Glomerular endothelial cell (primary cell): ENCODE data around the gene FBXL20. TPM values are rescaled to one million over a fixed set of nuclear protein-coding genes. Genes with fewer than 3 reads are reported as not detected.
"Not testable (repeated sequence)": the region's sequence is repeated elsewhere in the genome, so short reads cannot be mapped to it uniquely, and the experiment has no call there.

Experiments
- DNase-seq: peaks from one replicate; pipeline ENCODE4 v3.0.0-alpha.2; 2011; ENCODE audit warnings: low read depth, low spot score; ENCODE audit errors: extremely low read depth
- total RNA-seq: library from RNA; depleted of rRNA; stranded (reverse); fragments of >200 nt; gene quantifications from 2 replicates; pipeline ENCODE4 v1.2.3, GENCODE V29; 2015

Gene FBXL20, protein sequence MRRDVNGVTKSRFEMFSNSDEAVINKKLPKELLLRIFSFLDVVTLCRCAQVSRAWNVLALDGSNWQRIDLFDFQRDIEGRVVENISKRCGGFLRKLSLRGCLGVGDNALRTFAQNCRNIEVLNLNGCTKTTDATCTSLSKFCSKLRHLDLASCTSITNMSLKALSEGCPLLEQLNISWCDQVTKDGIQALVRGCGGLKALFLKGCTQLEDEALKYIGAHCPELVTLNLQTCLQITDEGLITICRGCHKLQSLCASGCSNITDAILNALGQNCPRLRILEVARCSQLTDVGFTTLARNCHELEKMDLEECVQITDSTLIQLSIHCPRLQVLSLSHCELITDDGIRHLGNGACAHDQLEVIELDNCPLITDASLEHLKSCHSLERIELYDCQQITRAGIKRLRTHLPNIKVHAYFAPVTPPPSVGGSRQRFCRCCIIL
- 11.5 and 14.0 TPM in 2 replicates for total RNA-seq

DNA sequence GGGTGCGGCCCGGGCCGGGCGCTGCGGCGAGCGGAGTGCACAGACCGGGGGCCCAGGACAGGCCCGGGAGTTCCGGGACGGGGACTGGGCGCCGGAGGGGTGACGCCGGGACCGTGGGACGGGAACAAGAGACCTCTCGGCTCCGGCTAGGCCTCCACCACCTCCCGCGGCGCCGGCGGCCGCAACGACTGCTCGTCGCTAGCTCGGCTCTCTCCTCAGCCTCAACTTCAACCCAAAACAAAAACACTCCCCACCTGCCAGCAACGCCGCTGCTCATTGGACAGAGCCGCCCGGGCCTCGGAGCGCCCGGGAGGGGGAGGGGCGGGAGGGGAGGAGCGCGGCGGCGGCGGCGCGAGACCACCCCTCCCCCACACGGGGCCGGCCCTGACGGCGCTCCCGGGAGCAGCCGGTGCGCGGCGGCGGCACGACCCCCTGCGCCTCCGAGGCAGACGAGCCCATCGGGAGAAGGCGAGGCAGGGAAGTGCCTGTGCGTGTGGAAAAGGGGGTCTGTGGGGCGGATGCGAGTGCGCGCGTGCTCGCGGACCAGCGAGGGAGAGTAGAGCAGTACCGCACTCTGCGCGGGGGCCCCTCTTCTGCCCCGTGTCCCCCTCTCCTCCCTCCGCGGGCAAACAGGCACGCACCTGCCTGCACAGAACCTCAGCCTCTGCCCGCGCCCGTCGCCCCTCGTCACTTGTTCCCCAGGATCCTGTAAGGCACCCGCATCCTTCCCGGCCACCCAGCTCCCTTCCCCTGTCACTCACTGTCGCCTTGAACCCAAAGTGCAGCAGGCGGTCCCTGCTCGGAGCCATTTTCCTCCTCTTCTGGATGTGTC lies at the start of gene FBXL20:
Gene FBXL20 (minus strand): TSS at position 215 of the 832 bp plus-strand sequence. CDS start 224 bp downstream, outside the sequence.
- DNase-seq: no peak

DNA sequence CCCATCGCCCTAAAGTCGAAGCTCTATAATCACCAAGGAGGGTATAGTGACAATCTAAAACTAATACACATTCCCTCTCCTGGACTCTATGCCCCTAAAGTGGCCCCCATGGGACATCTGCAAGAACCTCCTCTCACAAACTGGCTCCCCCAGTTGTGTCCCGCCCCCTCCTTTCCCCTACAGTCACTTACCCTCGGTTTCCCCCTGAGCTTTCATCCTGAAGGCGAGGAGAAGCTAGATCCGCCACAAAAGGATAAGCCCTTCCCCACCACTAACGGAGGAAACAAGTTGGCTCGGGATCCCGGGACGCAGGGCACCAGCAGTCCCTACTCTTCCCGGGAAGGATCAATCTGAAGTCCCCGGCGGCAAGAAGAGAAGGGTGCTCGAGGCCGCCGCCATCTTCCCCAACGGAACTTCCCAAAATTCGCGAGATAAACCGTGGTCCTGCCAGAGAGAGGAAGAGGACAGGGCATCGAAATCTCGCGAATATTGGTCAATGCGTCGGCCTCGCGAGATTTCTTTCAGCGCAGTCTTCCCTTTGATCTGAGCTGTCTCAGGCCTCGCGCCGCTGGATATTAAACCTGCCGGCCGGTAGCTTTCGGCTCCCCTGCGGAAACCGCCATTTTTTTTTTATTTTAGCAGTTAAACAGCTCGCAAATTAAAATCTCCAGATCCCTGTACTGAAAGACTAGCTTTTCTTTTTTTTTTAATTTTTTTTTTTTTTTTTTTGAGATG lies 49.6 kb upstream of the FBXL20 start, which contains the start of gene MED1:
Gene MED1 (minus strand): TSS at position 417 of the 735 bp plus-strand sequence. CDS start 201 bp downstream, at position 216.
- DNase-seq: peak; percentile 96

DNA sequence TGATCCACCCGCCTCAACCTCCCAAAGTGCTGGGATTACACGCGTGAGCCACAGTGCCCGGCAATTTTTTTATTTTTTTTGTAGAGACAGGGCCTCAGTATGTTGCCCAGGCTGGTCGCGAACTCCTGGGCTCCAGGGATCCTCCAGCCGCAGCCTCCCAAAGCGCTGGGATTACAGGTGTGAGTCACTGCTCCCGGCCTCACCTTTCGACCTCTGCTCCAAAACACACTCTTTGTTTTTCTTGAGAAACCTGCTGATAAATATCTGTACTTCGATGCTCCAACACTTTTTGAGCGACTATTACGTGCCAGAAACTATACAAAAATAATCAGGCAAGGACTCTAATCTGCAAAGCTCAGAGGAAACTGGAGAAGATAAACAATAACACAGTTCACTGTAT lies 48.6 kb upstream of the FBXL20 start:
- no peak for DNase-seq

DNA sequence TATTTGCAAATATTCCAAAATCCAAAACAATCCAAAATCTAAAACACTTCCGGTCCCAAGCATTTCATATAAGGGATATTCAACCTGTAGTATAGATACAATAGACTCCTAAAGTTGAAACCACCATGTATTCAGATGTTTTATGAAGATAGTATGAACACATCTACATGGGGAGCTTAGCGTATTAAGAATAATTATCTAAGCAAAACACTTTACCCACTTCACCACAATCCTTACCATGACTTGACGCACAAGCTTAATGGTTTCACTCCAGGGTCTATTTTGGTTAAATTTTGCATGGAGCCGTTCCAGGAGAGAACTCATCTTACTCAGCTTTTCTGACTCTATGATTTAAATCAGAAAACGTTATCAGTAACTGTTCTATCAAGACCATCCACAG lies 46.1 kb upstream of the FBXL20 start:
- no peak for DNase-seq

DNA sequence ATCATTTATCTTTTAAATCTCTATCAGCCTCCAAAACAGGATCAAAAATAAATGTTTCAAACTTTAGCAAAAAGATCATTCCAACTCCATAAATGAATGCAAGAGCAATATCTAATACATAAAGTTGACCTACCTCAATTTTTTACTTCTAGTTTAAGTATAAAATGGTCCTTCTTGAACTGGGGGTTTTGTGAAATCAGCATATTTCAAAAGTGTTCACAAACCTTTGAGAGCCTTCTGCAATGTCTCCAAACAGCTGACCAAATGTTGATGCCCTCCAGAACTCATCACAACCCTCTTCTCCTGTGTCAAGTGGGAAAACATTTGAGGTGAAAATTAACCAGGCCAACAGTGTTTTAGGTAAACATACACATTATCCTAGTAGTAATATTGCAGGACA lies 41.9 kb upstream of the FBXL20 start:
- no peak for DNase-seq

DNA sequence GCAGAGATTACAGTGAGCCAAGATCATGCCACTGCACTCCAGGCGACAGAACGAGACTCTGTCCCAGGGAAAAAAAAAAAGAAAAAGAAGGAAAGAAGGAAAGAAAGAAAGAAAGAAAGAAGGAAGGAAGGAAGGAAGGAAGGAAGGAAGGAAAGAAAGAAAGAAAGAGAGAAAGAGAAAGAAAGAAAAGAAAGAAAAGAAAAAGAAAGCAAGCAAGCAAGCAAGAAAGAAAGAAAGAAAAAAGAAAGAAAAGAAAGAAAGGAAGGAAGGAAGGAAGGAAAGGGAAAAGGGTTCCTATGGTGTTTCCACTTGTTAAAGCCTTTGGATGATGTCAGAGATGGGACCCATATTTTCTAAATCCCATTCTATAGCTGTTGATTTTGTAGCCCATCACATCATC lies 38.4 kb upstream of the FBXL20 start:
- not testable (repeated sequence) for DNase-seq

DNA sequence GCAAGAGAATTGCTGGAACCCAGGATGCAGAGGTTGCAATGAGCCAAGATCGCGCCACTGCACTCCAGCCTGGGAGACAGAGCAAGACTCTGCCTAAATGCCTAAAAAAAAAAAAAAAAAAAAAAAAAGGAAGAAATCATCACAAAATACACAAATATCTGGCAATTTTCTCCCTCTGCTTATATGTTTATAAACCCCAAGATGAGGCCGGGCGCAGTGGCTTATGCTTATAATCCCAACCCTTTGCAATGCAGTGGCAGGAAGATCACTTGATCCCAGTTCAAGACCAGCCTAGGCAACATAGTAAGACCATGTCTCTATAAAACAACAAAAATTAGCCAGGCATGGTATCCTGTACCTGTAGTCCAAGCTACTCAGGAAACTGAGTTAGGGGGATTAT lies 28.2 kb upstream of the FBXL20 start:
- DNase-seq: no peak

DNA sequence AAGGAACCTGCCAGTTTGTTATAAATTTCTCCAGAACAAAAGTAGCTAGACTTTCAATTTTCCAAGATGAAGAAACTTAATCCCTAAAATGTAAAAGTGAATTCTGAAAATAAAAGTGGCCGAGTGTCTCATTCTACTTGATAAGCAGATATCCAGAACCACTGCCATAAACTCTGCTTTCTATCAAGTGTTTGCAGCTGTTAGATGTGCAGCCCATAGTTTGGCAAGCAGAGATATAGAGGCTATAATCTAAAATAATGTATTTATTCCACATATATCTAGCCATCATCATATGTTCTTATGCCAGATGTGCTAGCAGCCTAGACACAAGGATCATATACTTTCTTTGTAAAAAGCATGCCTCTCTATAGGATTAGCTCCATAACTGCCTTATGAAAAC lies 14.7 kb upstream of the FBXL20 start:
- DNase-seq: no peak

DNA sequence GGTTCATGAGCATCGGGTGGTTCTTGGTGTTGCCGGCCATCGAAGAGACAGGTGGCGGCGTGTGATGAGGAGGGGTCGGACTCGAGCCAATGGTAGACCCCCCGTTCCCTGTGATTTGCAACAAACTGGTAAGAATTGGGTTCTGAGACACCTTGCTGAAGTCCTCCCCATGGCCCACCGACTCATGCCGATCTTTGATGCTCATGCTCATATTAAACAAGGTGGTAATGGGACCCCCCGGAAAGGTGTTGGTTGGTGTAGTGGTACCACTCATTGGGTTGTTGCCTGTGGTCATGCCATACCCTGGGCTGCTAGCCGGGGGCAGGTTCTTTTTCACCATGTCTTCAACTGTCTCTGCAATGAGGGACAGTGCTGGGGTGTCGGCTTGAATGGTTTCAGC lies 8.9 kb upstream of the FBXL20 start:
- no peak for DNase-seq

DNA sequence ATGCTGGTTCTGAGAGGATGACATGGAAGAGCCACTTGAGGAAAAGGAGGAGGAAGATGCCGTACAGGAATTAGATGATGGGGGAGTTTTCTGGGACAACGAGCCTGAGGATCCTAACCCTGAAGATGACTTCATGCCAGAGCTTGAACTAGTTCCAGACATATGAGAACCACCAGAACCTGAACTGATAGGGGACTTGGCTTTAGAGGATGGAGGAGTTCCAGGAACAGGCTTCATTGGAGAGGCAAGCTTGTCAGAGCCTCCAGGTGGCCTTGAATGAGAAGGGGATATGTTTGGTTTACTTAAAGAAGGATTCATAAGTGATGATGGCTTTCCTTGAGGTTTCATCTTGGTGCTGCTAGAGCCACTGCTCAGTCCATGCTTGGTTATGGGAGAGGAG lies 6.9 kb upstream of the FBXL20 start:
- DNase-seq: no peak

DNA sequence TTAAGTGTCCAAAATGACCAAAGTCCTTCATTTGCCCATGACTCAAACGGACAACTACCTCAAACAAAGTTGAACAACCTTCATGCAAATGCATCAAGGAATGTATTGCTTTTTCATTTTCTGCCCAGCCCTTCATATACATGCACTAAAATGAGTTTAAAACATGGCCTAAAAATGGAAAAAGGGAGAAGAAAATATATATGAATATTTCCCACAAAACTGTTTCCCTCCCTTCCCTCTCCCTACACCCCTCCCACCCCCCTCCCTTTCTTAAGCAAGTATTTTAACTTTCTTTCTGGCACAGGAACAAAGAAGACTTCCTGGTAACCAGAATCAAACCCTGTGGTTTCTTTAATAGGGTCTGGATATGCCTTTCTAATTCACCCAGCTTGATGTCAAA lies 5.5 kb upstream of the FBXL20 start:
- DNase-seq: no peak

DNA sequence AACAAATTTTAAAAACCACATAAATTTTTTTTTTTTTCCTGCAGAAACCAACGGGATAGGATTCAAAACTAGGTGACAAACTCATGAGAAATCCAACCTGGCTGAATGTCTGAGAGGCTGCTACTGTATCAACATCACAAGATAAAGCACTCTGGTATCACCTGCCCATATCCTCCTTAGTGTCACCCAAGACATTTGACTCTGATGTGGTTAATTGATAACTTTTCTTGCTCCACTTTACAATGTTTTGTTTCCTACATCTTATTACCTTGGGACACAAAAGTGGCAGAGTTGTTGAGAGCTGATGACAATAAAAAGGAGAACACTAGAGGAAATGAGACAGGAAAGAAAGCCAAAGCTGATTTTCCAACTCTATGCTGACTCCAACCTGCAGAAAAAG lies 4.0 kb upstream of the FBXL20 start:
- no peak for DNase-seq

DNA sequence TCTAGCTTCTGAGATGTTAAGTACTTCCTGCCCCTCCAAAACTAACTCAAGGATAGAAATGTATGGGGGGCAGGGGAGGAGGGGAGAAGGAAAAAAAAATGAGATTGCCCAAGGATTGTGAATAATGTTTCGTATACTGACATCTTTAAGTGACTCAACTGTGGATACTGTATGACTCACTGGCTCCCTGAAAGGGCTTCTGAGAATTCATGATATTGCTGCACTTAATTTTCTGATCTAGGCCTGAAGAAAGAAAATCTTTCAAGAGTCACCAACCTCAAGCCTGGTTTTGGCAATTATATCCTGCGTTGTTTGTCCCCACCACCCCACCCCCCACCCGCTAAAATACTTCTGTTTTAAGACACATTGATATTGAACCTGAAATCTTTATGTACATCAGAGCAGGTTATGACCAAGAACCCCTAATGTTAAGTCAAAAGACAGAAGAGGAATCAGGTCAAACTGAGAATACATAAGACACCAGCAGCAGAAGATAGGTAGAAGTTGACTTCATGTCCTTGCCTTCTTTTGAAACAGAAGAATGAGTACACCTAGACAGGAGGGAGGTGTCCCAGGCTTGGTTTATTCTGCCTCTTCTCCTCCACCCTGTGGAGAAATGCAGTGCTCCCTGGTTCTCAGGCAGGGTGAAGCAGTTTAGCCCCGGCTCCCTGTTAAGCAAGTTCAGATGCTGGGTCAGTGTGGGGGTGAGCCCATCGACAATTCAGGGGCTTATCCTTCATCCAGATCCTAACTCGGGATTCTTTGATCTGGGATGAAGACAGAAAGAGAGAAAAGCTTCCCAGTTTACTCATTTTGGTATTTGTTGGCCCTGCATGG lies 3.3 kb upstream of the FBXL20 start:
- no peak for DNase-seq

DNA sequence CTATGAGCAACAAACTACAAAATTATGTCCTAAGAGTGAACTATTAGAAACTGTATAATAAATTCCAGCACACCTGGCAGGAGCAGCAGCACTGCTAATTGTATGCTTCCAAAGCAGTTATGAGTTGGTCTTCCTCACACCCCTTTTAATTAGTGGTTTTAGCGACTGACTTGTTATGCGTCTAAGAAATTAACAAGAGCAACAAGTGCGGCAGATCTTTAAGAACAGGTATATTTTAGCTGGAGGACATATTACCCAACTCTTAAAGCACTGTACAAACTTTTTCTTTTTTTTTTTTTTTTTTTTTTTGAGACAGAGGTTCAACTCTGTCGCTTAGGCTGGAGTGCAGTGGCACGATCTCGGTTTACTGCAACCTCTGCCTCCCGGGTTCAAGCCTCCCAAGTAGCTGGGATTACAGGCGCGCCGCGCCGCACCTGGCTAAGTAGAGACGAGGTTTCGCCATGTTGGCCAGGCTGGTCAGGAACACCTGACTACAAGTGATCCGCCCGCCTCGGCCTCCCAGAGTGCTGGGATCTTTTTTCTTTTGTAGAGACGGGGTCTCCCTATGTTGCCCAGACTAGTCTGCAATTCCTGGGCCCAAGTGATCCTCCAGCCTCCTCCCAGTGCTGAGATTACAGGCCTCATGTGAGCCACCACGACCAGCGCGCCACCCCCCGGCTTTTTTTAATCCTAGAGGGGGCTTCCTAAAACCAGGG lies 1.6 kb upstream of the FBXL20 start:
- DNase-seq: no peak

DNA sequence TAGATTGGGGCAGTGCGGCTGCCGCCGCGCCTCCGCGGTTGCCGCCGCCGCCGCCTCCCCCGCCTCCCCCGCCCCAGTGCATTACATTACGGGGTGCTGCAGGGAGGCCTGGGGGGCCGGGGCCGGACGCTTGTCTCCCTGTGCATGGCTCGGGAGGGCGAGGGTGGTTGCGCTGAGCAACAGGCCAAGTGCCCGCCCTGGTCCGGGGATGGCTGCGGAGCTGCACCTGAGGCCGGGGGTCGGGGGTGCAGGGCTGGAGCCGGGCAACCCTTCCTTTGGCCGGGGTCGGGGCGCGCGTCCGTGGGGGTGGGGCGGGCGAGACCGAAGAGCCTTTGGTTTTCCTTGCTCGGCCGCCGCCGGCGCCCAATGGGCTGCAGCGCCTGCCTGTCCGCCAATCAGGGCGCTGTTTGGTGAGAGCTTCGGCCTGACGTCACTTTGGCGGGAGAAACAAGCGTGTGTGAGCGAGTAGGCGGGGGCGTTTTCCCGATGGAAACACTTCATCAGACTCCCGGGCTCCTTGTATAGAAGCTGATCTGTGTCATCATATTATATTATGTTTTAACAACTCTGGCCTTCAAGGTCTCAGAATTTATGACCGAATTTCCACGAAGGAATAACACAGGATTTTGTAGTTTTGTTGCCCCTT lies 941 bp upstream of the FBXL20 start:
- peak; percentile 55 for DNase-seq

DNA sequence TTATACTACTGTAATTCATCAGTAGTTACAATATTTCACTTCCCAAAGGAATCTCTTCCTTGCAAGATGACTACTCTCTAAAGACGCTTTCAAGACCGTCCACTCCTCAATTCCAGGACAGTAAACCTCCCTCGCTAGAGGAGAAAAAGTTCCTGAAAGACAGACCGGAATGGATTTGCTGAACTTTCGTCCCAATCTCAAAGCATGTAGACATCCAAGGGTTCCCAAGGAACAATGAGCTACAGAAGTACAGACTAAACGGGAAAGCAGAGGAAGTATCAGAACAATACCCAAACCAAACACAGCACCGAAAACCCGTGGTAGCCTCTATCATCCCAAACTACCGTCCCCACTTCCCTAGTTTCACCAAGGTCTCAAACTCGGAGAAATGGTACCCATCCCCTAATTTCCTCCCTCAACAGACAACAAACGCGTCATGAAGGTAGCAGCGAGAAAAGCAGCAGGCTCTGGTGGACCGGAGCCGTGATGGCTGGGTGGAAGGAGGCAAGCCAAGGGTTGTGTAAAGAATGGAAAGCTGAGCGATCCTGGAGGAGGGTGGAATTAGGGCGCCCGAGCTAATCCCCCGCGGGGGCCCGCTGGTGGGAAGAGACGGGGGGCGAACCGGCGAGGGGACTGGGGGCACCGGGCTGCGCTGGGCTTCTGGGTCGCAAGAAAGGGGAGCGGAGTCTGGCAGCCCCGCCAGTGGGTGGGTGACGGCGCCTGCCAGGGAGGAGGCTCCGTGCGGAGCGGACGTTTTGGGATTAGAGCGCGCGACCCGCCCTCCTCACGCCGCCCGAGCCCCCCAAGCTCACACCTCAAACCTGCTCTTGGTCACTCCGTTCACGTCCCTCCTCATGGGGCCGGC lies 647 bp downstream of the FBXL20 start:
- DNase-seq: no peak

DNA sequence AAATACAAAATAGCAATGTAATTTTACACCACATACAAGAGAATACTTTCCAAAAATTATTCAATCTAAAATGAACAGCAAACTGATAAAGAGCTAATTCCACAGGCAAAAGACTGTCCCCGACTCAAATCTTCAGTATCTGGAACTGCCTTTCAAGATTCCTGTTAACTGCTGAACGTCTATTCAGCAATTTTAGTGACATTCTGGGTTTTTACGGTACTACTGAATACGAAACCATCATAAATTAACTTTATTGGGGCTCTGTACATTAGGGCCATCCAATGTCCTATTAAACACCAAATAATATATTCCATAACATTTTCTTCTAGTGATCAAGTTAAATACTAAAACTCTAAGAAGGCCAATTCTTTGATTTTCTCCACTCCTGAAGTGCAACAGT lies 1.6 kb downstream of the FBXL20 start:
- no peak for DNase-seq

DNA sequence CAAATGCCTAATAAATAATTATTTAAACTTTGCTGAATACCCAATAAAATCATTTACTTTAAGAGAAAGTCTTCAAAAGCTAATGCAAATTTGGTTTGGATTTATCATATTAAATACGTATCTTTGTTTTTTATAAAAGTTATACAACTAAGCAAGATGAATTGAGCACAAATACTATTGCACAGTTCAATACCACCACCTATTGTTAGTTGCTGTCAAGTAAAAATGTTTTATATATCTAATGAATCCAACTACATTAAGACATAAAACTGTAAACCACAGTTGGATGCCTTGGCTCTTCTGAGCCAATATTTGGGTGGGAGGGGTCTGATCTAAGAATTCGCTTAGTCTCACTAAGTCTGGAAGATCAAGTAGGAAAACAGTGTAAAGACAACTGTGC lies 7.7 kb downstream of the FBXL20 start:
- no peak for DNase-seq
